Thyroid gland (tissue), 4 donors: ENCODE data around the gene PHOX2B. TPM values are rescaled to one million over a fixed set of nuclear protein-coding genes. Genes with fewer than 3 reads are reported as not detected.

Experiments used
- DNase-seq, 2 donors: peaks; one replicate each; pipeline ENCODE4 v3.0.0-alpha.2; 2019
- H3K27ac ChIP-seq, 3 donors: fragments of 200-600 bp; sonication (generic); 1 replicate in 2 of 3; 2 replicates in 1 of 3; pipeline ENCODE4 v1.5.1; 2016 to 2019; ENCODE audit warnings: mild to moderate bottlenecking in 1 of 3, moderate library complexity in 1 of 3
- H3K27me3 ChIP-seq: fragments of 200-600 bp; sonication (generic); one replicate; pipeline ENCODE4 v1.5.1; 2019
- H3K36me3 ChIP-seq, 2 donors: fragments of 200-600 bp; sonication (generic); one replicate each; pipeline ENCODE4 v1.5.1; 2016 to 2019
- H3K4me1 ChIP-seq, 2 donors: fragments of 200-600 bp; sonication (generic); one replicate each; pipeline ENCODE4 v1.5.1; 2017 to 2019
- H3K4me3 ChIP-seq, 3 donors: fragments of 200-600 bp; sonication (generic); replicated peaks in 1 of 3; 1 replicate in 2 of 3; 2 replicates in 1 of 3; pipeline ENCODE4 v1.5.1; 2016; ENCODE audit warnings: mild to moderate bottlenecking in 1 of 3
- H3K9me3 ChIP-seq: fragments of 200-600 bp; sonication (generic); one replicate; pipeline ENCODE4 v1.5.1; 2017
- POLR2A ChIP-seq, 2 donors: fragments of 450-650 bp; IDR thresholded peaks; one replicate each; pipeline ENCODE4 v1.6.1; 2017; ENCODE audit warnings: antibody characterized with exemption in 2 of 2, mild to moderate bottlenecking in 2 of 2, moderate library complexity in 1 of 2
- WGBS, 2 donors: methylation state at CpG; one replicate each; pipeline ENCODE4 v1.1.5; 2017; 5-methylcytosine and 5-hydroxymethylcytosine counted together
- intact Hi-C: fragments of 100-400 bp; cut with DNase I; formaldehyde crosslinking; loops from one replicate; pipeline ENCODE4 v1.15.1; 2023
- total RNA-seq, 4 donors: library from RNA; depleted of rRNA; stranded (reverse); fragments of >200 nt; gene quantifications; one replicate each; pipeline ENCODE4 v1.2.3, GENCODE V29; 2016
- TF ChIP-seq, protein P1 (sequence below), 6 experiments: fragments of 200-600 bp in 3 of 6; fragments of 450-650 bp in 3 of 6; sonication (generic) in 3 of 6; IDR thresholded peaks; one replicate each; pipeline ENCODE4 v1.5.1; 2016 to 2019; ENCODE audit warnings: antibody characterized with exemption in 6 of 6, mild to moderate bottlenecking in 2 of 6, inconsistent platforms in 1 of 6, moderate library complexity in 1 of 6

The PHOX2B gene
- total RNA-seq, 4 donors from 2014 or later: not detected

DNA sequence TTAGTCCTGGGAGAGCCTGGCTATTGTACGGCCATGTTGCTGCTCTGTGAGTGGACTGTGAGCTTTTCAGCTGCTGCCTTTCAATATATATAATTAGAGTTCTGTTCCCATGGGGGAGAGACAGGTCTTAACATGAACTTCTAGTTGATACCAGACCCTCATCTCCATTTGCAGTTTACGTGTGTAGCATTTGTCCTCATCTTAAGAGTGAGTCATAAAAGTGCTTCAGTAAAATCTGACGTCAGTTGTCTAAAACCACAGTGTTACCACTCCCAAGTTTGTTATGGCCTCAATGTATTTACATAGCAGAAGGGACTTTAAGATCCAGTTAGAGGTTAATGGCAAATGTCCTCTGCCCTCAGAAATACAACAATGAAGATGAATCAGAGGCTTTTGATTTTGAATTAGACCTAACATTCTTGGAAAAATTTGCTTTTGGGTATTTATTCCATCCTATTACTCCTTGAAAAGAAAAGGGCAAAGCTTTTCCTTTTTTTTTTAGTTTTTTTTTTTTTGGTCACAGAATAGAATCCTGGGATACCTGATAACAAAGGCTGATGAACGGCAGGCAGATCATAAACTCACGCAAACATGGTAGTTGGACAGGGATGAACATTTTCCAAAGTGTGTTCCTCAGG is 38.6 kb downstream of the PHOX2B start:
- no peaks in the 10 kb centered on the region for H3K36me3 ChIP-seq
- H3K27ac ChIP-seq: no peak overlapping the region
- intact Hi-C loops: no loop called here
- 72 to 79% methylated on average over 5 of the region's 5 CpGs for WGBS, 2 donors
- H3K4me3 ChIP-seq: no peak overlapping the region
- no peak for TF ChIP-seq POLR2A (IDR thresholded peaks at IDR 0.05)
- TF ChIP-seq, protein P1, sequence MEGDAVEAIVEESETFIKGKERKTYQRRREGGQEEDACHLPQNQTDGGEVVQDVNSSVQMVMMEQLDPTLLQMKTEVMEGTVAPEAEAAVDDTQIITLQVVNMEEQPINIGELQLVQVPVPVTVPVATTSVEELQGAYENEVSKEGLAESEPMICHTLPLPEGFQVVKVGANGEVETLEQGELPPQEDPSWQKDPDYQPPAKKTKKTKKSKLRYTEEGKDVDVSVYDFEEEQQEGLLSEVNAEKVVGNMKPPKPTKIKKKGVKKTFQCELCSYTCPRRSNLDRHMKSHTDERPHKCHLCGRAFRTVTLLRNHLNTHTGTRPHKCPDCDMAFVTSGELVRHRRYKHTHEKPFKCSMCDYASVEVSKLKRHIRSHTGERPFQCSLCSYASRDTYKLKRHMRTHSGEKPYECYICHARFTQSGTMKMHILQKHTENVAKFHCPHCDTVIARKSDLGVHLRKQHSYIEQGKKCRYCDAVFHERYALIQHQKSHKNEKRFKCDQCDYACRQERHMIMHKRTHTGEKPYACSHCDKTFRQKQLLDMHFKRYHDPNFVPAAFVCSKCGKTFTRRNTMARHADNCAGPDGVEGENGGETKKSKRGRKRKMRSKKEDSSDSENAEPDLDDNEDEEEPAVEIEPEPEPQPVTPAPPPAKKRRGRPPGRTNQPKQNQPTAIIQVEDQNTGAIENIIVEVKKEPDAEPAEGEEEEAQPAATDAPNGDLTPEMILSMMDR (IDR thresholded peaks at IDR 0.05): no peak
- no peaks in the 10 kb centered on the region for H3K4me1 ChIP-seq
- no peaks in the 10 kb centered on the region for H3K27me3 ChIP-seq
- DNase-seq: no peak
- H3K9me3 ChIP-seq: no peaks in the 10 kb centered on the region

DNA sequence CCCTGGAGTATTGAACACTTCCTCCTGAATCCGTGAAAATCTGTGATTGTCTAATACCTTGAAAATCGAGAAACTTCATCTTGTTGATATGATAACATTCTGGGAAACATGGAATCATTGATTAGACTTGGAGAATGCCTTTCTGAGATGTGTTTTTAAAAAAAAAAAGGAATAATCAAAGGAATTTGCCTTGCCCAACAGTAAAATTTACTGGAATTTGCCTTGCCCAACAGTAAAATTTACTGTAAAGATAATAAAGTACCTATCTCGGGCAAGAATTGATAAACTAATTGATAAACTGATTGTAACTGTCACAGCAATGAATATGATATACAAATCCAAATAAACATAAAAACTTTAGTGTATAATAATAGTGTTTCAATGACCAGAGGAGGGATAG is 44.7 kb downstream of the PHOX2B start:
- DNase-seq: no peak
- H3K36me3 ChIP-seq: no peaks in the 10 kb centered on the region
- TF ChIP-seq POLR2A (IDR thresholded peaks at IDR 0.05): no peak
- TF ChIP-seq, protein P1 (IDR thresholded peaks at IDR 0.05): no peak
- H3K27ac ChIP-seq: no peak overlapping the region
- H3K4me1 ChIP-seq: no peaks in the 10 kb centered on the region
- H3K27me3 ChIP-seq: no peaks in the 10 kb centered on the region
- intact Hi-C loops: no loop called here
- H3K9me3 ChIP-seq: no peaks in the 10 kb centered on the region
- 86 to 90% methylated on average over 3 of the region's 3 CpGs for WGBS, 2 donors
- no peak overlapping the region for H3K4me3 ChIP-seq

DNA sequence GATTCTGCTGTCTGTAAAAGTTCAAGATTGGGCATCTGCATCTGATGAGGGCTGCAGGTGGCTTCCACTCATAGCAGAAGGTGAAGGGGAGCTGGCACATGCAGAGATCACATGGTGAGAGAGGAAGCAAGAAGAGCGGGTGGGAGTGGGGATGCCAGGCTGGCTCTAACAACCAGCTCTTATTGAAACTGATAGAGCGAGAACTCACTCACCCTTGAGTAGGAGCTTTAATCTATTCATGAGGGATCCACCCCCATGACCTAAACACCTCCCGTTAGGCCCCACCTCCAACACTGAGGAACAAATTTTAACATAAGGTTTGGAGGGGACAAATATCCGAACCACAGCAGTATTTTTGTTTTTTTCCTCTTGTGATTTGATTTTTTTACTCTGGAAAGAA is 45.8 kb downstream of the PHOX2B start:
- no peak for TF ChIP-seq POLR2A (IDR thresholded peaks at IDR 0.05)
- TF ChIP-seq, protein P1 (IDR thresholded peaks at IDR 0.05): no peak
- no peak overlapping the region for H3K27ac ChIP-seq
- H3K27me3 ChIP-seq: no peaks in the 10 kb centered on the region
- H3K36me3 ChIP-seq: peaks cover 0 to 7% of the 10 kb centered on the region in 2 donors
- WGBS, 2 donors: 70 to 79% methylated on average over 4 of the region's 4 CpGs
- H3K4me3 ChIP-seq: no peak overlapping the region
- no peaks in the 10 kb centered on the region for H3K4me1 ChIP-seq
- no peak for DNase-seq
- H3K9me3 ChIP-seq: no peaks in the 10 kb centered on the region
- intact Hi-C loops: no loop called here

DNA sequence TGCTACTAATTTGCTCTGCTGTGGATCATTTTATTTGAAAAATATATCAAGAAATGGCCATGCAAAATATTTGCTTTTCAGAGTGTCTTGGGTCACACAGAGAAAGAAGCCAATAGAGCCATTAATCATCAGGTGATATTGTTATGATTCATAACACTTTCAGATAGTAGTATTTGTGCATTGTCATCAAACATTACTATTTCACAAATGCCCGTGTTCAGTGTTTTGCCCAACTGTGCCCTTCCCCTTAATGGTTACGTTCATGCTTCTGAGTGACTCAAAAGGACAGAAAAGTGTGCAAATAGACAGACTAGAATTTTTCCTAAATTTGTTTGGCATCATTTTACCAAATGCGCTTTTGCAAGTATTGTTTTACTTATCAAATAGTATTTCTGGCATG is 46.5 kb downstream of the PHOX2B start:
- peaks cover 6 to 11% of the 10 kb centered on the region in 2 donors for H3K36me3 ChIP-seq
- H3K4me3 ChIP-seq: no peak overlapping the region
- DNase-seq: no peak
- no peaks in the 10 kb centered on the region for H3K27me3 ChIP-seq
- H3K9me3 ChIP-seq: no peaks in the 10 kb centered on the region
- 87 to 96% methylated on average over 3 of the region's 3 CpGs for WGBS, 2 donors
- TF ChIP-seq, protein P1 (IDR thresholded peaks at IDR 0.05): no peak
- no peak for TF ChIP-seq POLR2A (IDR thresholded peaks at IDR 0.05)
- no peaks in the 10 kb centered on the region for H3K4me1 ChIP-seq
- no peak overlapping the region for H3K27ac ChIP-seq
- intact Hi-C loops: no loop called here

DNA sequence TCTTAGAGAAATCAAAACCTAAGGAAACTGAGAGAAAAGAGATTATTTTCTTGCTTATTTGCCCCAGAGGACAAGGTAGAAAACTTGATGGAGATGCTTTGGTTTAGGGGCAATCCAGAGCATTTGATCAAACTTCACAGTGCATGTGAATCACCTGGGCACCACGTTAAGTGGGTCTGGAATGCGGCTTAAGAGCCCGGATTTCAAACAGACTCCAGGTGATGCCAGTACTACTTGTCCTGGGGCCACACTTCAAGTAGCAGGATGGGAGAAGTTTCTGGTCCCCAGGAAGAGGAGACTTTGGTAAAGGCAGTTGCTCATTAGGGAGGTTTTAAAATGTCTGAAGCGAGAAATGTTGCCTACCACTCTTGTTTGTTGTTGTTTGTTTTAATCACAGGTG is 51.8 kb downstream of the PHOX2B start:
- DNase-seq: peak; percentile 64 to 71
- Histone ChIP-seq H3K4me1 (peaks cover 0 to 5% of the 10 kb centered on the region in 2 donors), H3K27ac (no peak overlapping the region), H3K4me3 (no peak overlapping the region), H3K9me3 (no peaks in the 10 kb centered on the region), H3K36me3 (peaks cover 11% of the 10 kb centered on the region in 2 donors), H3K27me3 (no peaks in the 10 kb centered on the region)
- WGBS, 2 donors: 46 to 54% methylated on average over 4 of the region's 4 CpGs
- intact Hi-C loops: loop anchor here (10.0 kb wide), 1 partner anchor 188 kb away; no protein-coding TSS in a partner anchor
- TF ChIP-seq, protein P1 (IDR thresholded peaks at IDR 0.05): no peak
- TF ChIP-seq POLR2A (IDR thresholded peaks at IDR 0.05): no peak
